Suprapubic skin (tissue), 4 donors: ENCODE measurements around the gene ALOXE3. TPM values are rescaled to one million over a fixed set of nuclear protein-coding genes. Genes with fewer than 3 reads are reported as not detected.

Experiments used
- DNase-seq, 2 donors: peaks; one replicate each; pipeline ENCODE4 v3.0.0-alpha.2; 2019; ENCODE audit warnings: low spot score in 2 of 2
- H3K27ac ChIP-seq: fragments of 200-600 bp; sonication (generic); one replicate; pipeline ENCODE4 v1.5.1; 2019
- H3K27me3 ChIP-seq: fragments of 200-600 bp; sonication (generic); one replicate; pipeline ENCODE4 v1.5.1; 2019
- H3K36me3 ChIP-seq: fragments of 200-600 bp; sonication (generic); one replicate; pipeline ENCODE4 v1.5.1; 2019
- H3K4me1 ChIP-seq: fragments of 200-600 bp; sonication (generic); one replicate; pipeline ENCODE4 v1.5.1; 2019
- H3K4me3 ChIP-seq: fragments of 200-600 bp; sonication (generic); one replicate; pipeline ENCODE4 v1.5.1; 2019; ENCODE audit warnings: mild to moderate bottlenecking
- H3K9me3 ChIP-seq: fragments of 200-600 bp; sonication (generic); one replicate; pipeline ENCODE4 v1.5.1; 2019
- EP300 ChIP-seq: sonication (generic); formaldehyde crosslinking; IDR thresholded peaks from one replicate; pipeline ENCODE4 v1.6.1; 2017; ENCODE audit warnings: antibody characterized with exemption
- POLR2A ChIP-seq, 2 donors: fragments of 450-650 bp; IDR thresholded peaks; one replicate each; pipeline ENCODE4 v1.6.1; 2017; ENCODE audit warnings: antibody characterized with exemption in 2 of 2, mild to moderate bottlenecking in 2 of 2, moderate library complexity in 2 of 2
- POLR2AphosphoS5 ChIP-seq, 3 donors: sonication (generic); formaldehyde crosslinking; IDR thresholded peaks; one replicate each; pipeline ENCODE4 v1.6.1; 2017; ENCODE audit warnings: antibody characterized with exemption in 3 of 3
- WGBS: methylation state at CpG from one replicate; pipeline ENCODE4 v1.1.5; 2018; 5-methylcytosine and 5-hydroxymethylcytosine counted together
- total RNA-seq, 4 donors: library from RNA; depleted of rRNA; stranded (reverse); fragments of >200 nt; gene quantifications; one replicate each; pipeline ENCODE4 v1.1.0, GENCODE V29; 2016
- TF ChIP-seq, protein P1 (sequence below), 2 donors: fragments of 200-600 bp in 1 of 2; fragments of 450-650 bp in 1 of 2; sonication (generic) in 1 of 2; IDR thresholded peaks; one replicate each; pipeline ENCODE4 v1.5.1; 2016 to 2019; ENCODE audit warnings: antibody characterized with exemption in 2 of 2, mild to moderate bottlenecking in 1 of 2, moderate library complexity in 1 of 2

The ALOXE3 gene
- total RNA-seq, 4 donors from 2014 or later, result 44.5 to 95.3 (median 69.9) TPM

DNA sequence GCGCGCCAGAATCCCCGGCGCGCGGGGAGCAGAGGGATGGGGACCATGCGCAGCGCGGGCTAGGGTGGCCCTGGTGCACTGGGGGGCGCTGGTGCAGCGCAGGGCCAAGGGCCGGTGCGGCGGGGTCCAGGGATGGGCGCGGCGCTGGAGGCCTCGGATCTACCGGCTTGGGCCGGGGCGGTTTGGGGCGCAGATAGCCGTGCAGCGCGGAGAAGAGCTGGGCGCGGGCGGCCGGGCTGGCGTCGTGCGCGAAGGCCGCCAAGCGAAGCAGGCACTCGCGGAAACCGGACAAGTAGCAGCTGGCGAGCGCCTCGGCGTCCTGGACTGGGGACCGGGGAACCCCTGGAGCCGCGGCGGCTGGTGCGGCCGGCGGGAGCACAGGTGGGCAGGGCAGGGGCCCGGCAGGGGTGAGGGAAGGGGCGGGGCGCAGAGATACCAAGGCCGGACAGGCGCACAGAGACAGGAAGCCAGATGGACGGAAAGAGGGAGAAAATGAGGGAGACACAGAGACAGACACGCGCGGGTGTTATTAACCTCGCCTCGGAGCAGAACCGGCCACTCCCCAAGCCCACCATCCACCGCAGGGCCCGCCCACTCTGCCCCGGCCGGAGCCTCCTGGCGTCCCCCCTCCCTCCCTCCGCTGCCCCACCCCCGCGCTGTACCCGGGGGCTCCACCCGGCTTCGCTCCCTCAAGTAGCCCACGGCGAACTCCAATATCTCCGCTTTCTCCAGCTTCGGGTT, 3.5 kb upstream of the ALOXE3 start:
- no peak for DNase-seq
- Histone ChIP-seq H3K27me3 (peaks cover 23% of the 10 kb centered on the region), H3K4me1 (peaks cover 86% of the 10 kb centered on the region), H3K27ac (no peak overlapping the region), H3K9me3 (no peaks in the 10 kb centered on the region), H3K36me3 (no peaks in the 10 kb centered on the region), H3K4me3 (peak overlapping the region; percentile 74)
- TF ChIP-seq, protein P1, sequence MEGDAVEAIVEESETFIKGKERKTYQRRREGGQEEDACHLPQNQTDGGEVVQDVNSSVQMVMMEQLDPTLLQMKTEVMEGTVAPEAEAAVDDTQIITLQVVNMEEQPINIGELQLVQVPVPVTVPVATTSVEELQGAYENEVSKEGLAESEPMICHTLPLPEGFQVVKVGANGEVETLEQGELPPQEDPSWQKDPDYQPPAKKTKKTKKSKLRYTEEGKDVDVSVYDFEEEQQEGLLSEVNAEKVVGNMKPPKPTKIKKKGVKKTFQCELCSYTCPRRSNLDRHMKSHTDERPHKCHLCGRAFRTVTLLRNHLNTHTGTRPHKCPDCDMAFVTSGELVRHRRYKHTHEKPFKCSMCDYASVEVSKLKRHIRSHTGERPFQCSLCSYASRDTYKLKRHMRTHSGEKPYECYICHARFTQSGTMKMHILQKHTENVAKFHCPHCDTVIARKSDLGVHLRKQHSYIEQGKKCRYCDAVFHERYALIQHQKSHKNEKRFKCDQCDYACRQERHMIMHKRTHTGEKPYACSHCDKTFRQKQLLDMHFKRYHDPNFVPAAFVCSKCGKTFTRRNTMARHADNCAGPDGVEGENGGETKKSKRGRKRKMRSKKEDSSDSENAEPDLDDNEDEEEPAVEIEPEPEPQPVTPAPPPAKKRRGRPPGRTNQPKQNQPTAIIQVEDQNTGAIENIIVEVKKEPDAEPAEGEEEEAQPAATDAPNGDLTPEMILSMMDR (IDR thresholded peaks at IDR 0.05), result peak; percentile 8 to 31
- TF ChIP-seq POLR2A (IDR thresholded peaks at IDR 0.05), result no peak
- 0% methylated on average over 30 of the region's 76 CpGs for WGBS

DNA sequence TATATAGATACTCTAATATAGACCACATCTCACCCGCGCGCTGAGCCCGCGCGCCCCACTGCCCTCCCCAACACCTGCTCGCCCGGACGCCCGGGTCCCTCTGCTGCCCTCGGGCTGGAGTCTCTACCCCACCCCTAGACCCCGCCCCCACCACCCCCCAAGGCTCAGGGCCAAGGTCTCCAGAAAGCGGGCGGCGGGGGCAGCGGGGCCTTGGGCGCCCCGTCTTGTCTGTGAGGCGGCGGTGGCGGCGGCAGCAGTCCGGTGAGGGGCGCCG, 3.0 kb upstream of the ALOXE3 start:
- DNase-seq, result no peak
- Histone ChIP-seq H3K27me3 (peaks cover 28% of the 10 kb centered on the region), H3K27ac (no peak overlapping the region), H3K9me3 (no peaks in the 10 kb centered on the region), H3K36me3 (no peaks in the 10 kb centered on the region), H3K4me3 (peak overlapping the region; percentile 74), H3K4me1 (peaks cover 81% of the 10 kb centered on the region)
- no peak for TF ChIP-seq POLR2AphosphoS5 (IDR thresholded peaks at IDR 0.05)
- TF ChIP-seq POLR2A (IDR thresholded peaks at IDR 0.05), result no peak
- TF ChIP-seq, protein P1 (IDR thresholded peaks at IDR 0.05), result no peak
- no peak for TF ChIP-seq EP300
- 0% methylated on average over 9 of the region's 25 CpGs for WGBS

DNA sequence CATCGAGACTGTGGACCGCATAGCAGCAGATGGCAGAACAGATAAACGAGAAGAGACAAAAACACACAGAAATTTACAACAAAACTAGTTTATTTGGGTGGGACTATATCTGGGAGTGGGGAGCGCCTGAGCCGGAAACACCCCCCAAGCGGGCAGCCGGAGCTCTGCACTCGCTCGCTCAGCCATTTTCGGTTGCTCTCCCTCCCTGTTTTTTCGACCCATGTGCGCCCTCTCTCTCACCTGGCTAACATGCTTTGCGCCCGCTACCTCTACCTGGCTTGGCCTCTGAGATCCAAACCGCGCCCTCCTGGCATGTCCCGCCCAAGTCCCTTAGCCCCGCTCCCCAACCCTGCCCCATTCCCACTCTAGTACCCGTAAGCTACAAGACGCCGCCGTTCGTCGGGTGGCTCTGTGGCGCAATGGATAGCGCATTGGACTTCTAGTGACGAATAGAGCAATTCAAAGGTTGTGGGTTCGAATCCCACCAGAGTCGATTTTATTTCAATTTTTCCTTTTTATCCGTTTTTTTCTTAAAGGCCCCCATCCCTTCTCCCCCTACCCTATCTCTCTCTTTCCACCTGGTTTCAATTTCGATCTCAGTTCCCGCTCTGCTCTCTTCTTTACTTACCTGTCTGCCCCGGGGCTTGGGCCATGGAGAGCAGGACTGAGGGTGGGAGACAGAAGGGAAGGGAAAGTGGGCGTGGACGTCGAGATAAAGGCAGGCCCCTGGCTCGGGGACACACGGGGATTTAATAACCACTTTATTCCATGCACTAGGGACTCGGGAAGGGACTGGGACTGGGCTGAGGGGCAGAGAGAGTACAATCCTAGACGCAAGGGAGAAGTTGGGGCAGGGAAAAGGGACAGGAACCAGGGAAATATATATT, 2.4 kb upstream of the ALOXE3 start:
- peak overlapping the region; percentile 74 for H3K4me3 ChIP-seq
- H3K36me3 ChIP-seq, result no peaks in the 10 kb centered on the region
- no peak overlapping the region for H3K27ac ChIP-seq
- peaks cover 75% of the 10 kb centered on the region for H3K4me1 ChIP-seq
- peak in 1 of 2 donors; percentile 82 for DNase-seq
- WGBS, result under 1% methylated on average over 40 of the region's 40 CpGs
- no peaks in the 10 kb centered on the region for H3K9me3 ChIP-seq
- TF ChIP-seq POLR2AphosphoS5 (IDR thresholded peaks at IDR 0.05) (no peak), POLR2A (IDR thresholded peaks at IDR 0.05) (no peak), EP300 (no peak)
- TF ChIP-seq, protein P1 (IDR thresholded peaks at IDR 0.05), result no peak
- peaks cover 28% of the 10 kb centered on the region for H3K27me3 ChIP-seq

- no peaks in the 10 kb centered on the region for H3K9me3 ChIP-seq
- H3K4me3 ChIP-seq, result peak overlapping the region; percentile 74
- peak in 1 of 2 donors; percentile 87 for DNase-seq
- H3K4me1 ChIP-seq, result peaks cover 66% of the 10 kb centered on the region
- H3K36me3 ChIP-seq, result no peaks in the 10 kb centered on the region
- H3K27ac ChIP-seq, result peak overlapping the region; percentile 91
- TF ChIP-seq POLR2AphosphoS5 (IDR thresholded peaks at IDR 0.05) (peak; percentile 62 to 83 (median 71)), EP300 (no peak)
- WGBS, result 1% methylated on average over 28 of the region's 28 CpGs
- peaks cover 28% of the 10 kb centered on the region for H3K27me3 ChIP-seq
Observed at GRCh38 chr17:8119581-8120519, 1.5 kb upstream of the ALOXE3 start.

DNA sequence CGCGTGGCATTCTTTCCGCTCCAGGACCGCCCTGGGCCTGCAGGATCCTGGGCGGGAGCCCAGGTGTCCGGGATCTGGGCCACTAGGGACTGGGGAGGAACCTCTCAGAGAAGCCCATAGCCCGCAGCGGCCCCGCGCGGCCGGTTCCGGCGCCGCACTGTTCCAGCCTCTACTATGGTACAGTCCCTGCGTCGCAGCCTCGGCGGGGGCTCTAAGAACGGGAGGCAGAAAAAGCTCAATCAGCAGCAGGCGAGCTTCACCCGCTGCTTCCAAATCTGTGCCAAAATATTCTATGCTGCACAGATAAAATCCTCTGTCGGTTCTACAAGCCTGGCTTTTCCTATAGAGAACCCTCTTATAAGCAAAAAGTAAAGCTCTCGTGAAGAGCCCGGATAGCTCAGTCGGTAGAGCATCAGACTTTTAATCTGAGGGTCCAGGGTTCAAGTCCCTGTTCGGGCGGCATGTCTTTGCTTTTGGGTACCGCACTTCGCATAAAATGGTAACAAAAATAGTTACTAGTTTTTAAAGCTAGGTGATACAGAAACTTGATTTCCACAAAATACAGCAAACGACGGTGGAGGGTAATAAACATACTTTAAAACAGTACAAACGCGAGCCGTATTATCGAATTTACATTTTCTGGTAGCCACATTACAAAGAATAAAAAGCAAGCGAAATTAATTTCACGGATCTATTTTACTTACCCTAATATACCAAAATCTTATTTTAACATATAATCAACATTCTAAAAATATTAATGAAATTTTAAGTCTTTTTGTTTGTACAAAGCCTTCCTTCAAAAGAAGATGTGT, 661 bp upstream of the ALOXE3 start:
- Histone ChIP-seq H3K27me3 (peaks cover 34% of the 10 kb centered on the region), H3K9me3 (no peaks in the 10 kb centered on the region), H3K4me1 (peaks cover 58% of the 10 kb centered on the region), H3K27ac (peak overlapping the region; percentile 91), H3K4me3 (peak overlapping the region; percentile 74), H3K36me3 (no peaks in the 10 kb centered on the region)
- 0% methylated on average over 23 of the region's 38 CpGs for WGBS
- peak; percentile 93 to 95 for DNase-seq
- TF ChIP-seq, protein P1 (IDR thresholded peaks at IDR 0.05), result peak; percentile 75 to 89
- TF ChIP-seq EP300 (no peak), POLR2AphosphoS5 (IDR thresholded peaks at IDR 0.05) (peak; percentile 8 to 39 (median 23)), POLR2A (IDR thresholded peaks at IDR 0.05) (no peak)
